Smooth muscle cell of the brain vasculature (primary cell): ENCODE data around the gene RAB26.
A peak's percentile ranks its signal among the peaks of the same experiment; 100 is the strongest.

ENCODE experiments used
- DNase-seq: peaks from one replicate; pipeline ENCODE4 v3.0.0-alpha.2; 2012; ENCODE audit warnings: low read depth, low spot score

RAB26 gene

DNA sequence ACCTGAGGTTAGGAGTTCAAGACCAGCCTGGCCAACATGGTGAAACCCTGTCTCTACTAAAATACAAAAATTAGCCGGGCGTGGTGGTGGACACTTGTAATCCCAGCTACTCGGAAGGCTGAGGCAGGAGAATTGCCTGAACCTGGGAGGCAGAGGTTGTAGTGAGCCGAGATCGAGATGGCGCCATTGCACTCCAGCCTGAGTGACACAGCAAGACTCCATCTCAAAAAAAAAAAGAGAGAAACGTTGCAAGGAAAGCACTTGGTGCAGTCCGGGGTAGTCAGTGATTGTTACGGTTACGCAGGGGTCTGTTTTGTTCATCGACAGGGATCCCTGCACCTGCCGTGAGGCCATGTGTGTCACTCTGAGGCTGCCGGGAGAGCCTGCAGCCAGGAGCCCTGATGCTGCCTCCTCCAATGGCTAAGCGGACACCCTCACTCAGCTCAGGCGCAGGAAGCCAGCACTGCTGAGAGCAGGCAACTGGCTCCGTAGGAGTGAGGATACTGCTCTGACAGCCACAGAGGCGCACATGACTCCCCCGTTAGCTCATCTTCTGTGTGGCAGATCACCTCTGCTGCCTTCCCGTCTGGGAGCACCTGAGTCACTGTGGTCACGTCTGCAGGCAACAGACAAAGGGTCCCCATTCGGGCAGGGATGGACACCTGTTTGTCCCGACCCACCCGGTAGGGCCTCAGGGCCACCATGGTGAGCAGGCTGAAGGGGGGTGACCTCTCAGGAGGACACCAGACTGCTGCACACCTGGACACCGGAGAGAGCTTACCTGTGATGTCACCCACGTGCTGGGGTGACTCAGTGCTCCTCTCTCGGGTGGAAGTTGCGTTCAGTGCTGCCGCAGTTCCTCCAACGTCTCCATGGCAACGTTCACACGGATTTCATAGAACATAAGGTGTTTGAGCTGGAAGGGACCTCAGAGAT, 5.2 kb upstream of the RAB26 start:
- DNase-seq = no peak

DNA sequence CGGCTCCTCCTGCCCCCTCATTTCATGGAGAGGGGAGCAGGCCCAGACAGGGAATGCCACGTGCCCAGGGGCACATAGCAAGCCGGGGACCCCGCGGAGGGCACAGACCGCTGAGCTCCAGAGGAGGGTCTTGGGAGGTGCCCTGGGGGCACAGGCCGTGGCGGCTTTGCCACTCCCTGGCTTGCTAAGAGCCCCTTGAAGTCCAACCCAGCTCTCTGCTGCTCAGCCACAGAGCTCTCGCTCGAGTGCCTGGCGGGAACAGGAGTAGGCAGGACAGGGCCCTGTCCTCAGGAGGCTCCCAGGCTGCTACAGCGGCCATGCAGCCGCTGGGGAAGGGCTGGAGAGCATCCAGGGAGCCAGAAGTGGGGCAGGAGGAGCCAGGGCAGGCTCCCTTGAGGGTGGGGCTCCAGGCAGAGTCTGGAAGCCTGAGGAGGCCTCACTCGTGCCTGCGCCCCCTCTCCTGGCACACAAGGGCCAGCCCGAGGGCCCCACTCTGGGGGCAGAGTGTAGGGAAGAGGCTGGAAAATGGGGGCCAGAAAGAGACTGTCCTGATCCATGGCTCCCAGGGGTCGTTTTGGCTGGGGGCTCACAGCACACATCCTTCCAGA, 4.4 kb upstream of the RAB26 start:
- no peak for DNase-seq

- DNase-seq = no peak
Observed at GRCh38 chr16:2145843-2146242, 2.6 kb upstream of the RAB26 start.

DNA sequence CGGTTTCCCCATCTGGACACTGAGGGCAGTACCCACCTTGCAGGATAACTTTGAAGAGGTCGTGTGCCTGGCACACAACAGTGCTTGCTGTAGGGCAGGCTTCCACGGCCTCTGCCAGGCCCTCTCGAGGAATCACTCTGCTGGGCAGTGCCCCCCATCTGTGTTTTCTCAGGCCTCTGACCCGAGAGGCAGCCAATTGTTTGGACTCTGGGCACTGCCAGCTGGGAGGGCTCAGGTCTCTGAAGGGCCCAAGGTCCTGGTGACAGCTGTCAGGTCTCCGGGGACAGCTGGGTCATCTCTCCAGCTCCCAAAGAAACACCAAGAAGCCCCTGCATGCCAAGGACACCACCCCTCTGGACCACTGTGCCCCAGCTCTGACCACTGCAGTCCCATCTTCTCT, 1.0 kb upstream of the RAB26 start:
- no peak for DNase-seq

DNA sequence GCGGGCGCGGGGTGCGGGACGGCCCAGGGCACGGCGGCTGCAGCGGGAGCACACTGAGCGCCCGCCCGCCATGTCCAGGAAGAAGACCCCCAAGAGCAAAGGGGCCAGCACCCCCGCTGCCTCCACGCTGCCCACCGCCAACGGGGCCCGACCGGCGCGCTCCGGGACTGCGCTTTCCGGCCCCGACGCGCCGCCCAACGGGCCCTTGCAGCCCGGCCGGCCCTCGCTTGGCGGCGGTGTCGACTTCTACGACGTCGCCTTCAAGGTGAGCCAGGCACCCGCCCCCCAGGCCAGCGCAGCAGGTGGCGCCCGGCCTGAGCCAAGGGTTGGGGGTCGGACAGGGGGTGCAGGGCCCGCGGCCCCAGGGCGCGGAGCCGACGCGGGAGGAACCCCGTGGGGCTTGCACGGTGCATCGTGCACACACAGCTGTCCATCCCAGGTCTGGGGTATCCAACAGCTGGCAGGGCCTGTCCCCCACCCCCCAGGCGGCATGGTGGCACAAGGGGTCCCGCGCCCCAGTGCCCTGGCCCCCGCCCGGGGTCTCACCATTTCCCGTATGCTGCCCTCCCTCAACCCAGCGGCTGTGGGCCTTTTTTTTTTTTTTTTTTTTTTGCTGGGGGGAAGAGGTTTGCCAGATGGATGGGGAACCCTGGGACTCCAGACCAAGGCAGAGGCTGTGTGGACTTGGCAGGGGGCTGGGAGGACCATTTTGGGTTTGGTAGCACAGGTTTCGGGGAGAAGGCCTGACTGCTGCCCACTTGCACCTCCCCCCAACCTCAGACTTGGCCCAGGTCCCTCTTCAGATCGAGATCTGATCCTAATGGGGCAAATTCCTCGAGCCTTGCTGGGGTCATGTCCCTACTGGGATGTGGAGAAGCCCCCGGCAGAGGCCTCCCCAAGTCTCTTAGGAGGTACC, 547 bp downstream of the RAB26 start:
- no peak for DNase-seq

DNA sequence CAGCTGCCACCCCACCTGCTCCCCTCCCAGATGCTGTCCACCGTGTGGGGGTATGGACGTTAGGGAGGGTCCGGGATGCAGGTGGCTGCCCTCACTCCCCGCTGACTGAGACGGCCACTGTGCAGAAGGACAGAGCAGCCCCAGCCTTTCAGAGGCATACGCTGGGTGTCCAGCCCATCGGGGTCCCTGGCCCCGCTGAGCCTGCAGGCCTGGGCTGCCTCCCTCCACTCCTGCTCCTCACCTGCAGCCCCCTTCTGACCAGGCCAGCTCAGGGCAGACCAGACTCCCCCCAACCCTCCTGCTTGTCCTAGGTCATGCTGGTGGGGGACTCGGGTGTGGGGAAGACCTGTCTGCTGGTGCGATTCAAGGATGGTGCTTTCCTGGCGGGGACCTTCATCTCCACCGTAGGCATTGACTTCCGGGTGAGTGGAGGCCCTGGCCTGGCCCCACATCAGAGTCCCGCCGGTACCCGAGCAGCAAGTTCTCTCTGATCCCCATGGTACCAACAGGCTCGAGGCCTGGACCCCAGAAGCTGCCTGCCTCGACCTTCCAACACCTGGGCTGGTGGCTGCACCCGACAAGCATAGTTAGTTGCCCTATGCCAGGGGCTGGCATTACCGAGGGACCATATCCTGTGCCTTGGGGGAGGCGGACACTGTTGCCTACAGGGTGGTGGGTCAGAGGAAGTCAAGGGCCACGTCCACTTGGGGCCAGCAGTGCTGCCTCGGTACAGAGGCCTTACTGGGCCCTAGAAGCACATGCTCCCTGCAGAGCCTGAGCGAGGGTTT, 1.4 kb downstream of the RAB26 start:
- no peak for DNase-seq

GRCh38 chr16:2150418-2151187, 2.2 kb downstream of the RAB26 start:
- DNase-seq = no peak

DNA sequence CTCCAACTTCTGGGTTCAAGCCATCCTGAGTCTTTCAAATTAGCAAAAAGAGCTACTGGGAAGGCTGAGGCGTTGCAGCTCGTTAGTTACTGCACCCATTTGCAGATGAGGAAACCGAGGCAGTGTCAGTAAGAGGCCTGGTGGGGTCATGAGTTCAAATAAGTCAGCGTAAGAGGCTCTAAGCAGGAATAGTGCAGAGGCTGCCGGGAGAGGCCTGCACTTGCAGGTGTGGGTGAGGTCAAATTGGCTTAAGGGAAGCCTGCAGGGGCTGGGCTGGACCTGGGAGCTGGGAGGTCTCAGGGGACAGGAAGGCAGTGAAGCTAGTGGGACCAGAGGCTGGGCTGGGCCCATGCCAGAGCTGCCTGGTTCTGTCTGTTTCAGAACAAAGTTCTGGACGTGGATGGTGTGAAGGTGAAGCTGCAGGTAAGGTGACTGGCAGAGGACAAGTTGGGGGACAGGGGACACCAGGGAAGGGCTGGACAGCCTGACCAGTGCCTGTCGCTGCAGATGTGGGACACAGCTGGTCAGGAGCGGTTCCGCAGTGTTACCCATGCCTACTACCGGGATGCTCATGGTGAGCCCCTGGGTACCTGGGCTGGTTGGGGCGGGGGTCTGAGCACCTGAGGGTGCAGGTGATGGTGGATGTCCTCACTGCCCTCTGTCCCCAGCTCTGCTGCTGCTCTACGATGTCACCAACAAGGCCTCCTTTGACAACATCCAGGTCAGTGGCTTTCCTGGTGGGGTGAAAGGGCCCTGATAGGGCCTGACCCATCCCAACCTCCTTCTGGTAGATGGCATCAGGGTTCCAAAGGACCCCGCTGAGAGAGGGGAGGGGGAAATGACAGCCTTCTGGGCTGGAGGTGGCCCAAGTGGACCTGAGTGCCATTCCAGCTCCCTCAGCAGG, 3.0 kb downstream of the RAB26 start:
- DNase-seq = no peak

DNA sequence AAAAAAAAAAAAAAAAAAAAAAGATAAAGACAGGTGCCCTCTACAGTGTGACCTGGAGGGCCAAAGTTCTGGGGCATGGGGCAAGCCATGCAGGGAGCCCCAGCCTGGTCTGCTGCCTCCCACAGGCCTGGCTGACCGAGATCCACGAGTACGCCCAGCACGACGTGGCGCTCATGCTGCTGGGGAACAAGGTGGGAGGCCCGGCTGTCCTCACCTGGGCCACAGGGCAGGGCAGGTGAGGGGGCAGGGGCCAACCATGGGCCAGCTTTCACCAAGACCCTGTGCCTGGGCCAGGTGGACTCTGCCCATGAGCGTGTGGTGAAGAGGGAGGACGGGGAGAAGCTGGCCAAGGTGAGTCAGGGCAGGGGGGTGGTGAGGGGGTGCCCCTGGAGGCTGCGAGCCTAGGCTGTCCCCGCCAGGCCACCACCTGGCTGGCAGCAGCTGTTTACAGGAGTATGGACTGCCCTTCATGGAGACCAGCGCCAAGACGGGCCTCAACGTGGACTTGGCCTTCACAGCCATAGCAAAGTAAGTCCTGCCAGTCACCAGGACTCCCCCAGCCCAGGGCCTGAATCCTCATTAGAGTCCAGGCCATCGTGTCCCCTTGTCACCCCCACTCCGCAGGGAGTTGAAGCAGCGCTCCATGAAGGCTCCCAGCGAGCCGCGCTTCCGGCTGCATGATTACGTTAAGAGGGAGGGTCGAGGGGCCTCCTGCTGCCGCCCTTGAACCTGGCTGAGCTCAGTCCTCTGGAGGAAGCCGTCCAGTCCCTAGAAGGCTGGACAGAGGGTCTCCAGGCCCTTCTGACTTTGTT, 4.5 kb downstream of the RAB26 start:
- DNase-seq = no peak

GRCh38 chr16:2154533-2155090, 6.2 kb downstream of the RAB26 start:
- no peak for DNase-seq

GRCh38 chr16:2155091-2155950, 6.9 kb downstream of the RAB26 start, which contains the start of gene TRAF7:
TSS of gene TRAF7 (plus strand) at chr16:2155782. CDS start at chr16:2163921, 8,139 bp downstream.
- DNase-seq = peak; percentile 100

DNA sequence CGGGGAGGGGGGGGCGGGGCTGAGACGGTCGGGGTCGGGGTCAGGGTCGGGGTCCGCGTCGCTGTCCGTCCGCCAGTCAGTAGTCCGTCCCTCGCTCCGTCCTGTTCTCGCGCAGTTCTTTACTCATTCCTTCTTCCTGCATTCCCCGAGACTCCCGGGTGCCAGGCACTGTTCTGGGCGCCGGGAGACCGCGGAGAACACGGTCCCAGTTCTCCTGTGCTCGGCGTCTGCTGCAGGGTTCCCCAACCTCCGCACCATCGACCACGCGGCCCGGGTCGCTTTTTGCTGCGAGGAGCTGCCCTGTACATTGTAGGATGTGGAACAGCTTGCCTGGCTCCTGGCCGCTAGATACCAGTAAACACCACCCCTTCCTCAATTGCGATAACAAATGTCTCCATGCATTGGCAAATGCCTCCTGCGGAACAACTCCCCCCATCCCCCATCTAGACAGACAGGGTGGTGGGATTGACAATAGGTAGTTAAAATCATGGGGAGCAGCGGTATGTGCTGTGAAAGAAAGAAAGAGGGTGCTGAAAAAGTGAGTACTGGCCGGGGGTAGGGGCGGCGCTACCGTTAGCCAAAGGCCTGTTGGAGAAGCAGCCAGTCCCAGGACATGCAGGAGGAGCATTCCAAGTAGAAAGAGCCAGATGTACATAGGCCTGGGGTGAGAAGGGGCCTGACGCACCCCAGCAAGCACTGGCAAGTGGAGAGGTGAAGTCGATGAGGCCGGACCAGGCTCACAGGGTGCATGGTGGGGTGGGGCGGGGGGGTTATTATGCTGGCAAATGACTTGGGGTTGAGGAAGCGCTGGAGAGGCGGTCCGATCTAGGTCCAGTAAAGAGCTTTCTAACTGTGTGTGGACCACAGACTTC, 7.8 kb downstream of the RAB26 start:
- no peak for DNase-seq

- DNase-seq = no peak
Observed at GRCh38 chr16:2156849-2157224, 8.4 kb downstream of the RAB26 start.

- no peak for DNase-seq
Observed at GRCh38 chr16:2157480-2158261, 9.2 kb downstream of the RAB26 start.

- DNase-seq = no peak
Observed at GRCh38 chr16:2158262-2158638, 9.8 kb downstream of the RAB26 start.
